GM12878 (cell line): ENCODE measurements around the gene APPBP2. TPM values are rescaled to one million over a fixed set of nuclear protein-coding genes. Genes with fewer than 3 reads are reported as not detected.

ENCODE experiments used
- ATAC-seq: fragments of 200-7000 bp; cut with Tn5 transposase; 3 replicates; pipeline ENCODE4 v1.9.1; 2020; ENCODE audit warnings: mild to moderate bottlenecking, moderate library complexity
- BruUV-seq: library from RNA; stranded (reverse); fragments of 400-500 nt; replicated peaks from 2 replicates; lab custom pipeline; 2021; lab: Mats Ljungman, UMichigan
- CTCF ChIA-PET: fragments of 300-600 bp; sonication (Branson Sonifier 250); formaldehyde crosslinking; extraction: SDS; loops from one replicate; lab custom pipeline; 2021; ENCODE audit warnings: inconsistent platforms; lab: Yijun Ruan, JAX
- POLR2A ChIA-PET: fragments of 350-600 bp; formaldehyde crosslinking; extraction: SDS; loops from one replicate; lab custom pipeline; 2021; ENCODE audit warnings: inconsistent platforms; lab: Charles Lee
- RAD21 ChIA-PET: fragments of 300-600 bp; sonication (Branson Sonifier 250); formaldehyde crosslinking; loops from one replicate; lab custom pipeline; 2023; ENCODE audit warnings: antibody characterized with exemption; ENCODE audit not compliant: unreplicated experiment; lab: Charles Lee
- SMC1A ChIA-PET: fragments of 300-600 bp; sonication (Branson Sonifier 250); formaldehyde crosslinking; loops from one replicate; lab custom pipeline; 2023; ENCODE audit not compliant: unreplicated experiment, uncharacterized antibody; lab: Charles Lee
- DNase-seq: peaks from one replicate; pipeline ENCODE4 v3.0.0-alpha.2; 2011; ENCODE audit warnings: low read depth, low spot score
- FAIRE-seq: peaks from 3 replicates; lab custom pipeline; 2011; peaks lifted over from hg19 to GRCh38; lab: Jason Lieb, UNC
- H2AFZ ChIP-seq: 2 replicates; pipeline ENCODE4 v1.6.0; 2011; ENCODE audit warnings: low read depth, low read length, control low read depth; ENCODE audit not compliant: control insufficient read depth
- H3K27ac ChIP-seq: 2 replicates; pipeline ENCODE4 v1.5.1; 2011; ENCODE audit warnings: control low read depth; ENCODE audit not compliant: control insufficient read depth, insufficient read depth
- H3K27me3 ChIP-seq, 2 experiments: replicated peaks in 1 of 2; 2 replicates each; pipeline versions ENCODE4 v1.6.0 to v1.6.1; 2011; ENCODE audit warnings: low read length in 1 of 2; ENCODE audit not compliant: control insufficient read depth in 2 of 2, insufficient read depth in 2 of 2
- H3K36me3 ChIP-seq, 2 experiments: 2 replicates each; pipeline ENCODE4 v1.5.1; 2011; ENCODE audit warnings: low read length in 1 of 2; ENCODE audit not compliant: control insufficient read depth in 2 of 2, insufficient read depth in 2 of 2
- H3K4me1 ChIP-seq: 2 replicates; pipeline ENCODE4 v1.6.1; 2011; ENCODE audit warnings: mild to moderate bottlenecking, low read length, moderate library complexity, mixed read lengths; ENCODE audit not compliant: control insufficient read depth, insufficient read depth
- H3K4me2 ChIP-seq: 2 replicates; pipeline ENCODE4 v1.6.0; 2011; ENCODE audit warnings: control low read depth; ENCODE audit not compliant: control insufficient read depth, insufficient read depth
- H3K4me3 ChIP-seq: fragments of 200-600 bp; sonication (generic); 2 replicates; pipeline ENCODE4 v1.5.1; 2016
- H3K79me2 ChIP-seq: 2 replicates; pipeline ENCODE4 v1.6.0; 2011; ENCODE audit warnings: low read length; ENCODE audit not compliant: control insufficient read depth, insufficient read depth
- H3K9ac ChIP-seq: 2 replicates; pipeline ENCODE4 v1.8.0; 2011; ENCODE audit warnings: low read length, control low read depth, mixed read lengths; ENCODE audit not compliant: control insufficient read depth, insufficient read depth
- H3K9me3 ChIP-seq: replicated peaks from 3 replicates; pipeline ENCODE4 v1.5.1; 2011; ENCODE audit warnings: mild to moderate bottlenecking, low read length; ENCODE audit not compliant: control insufficient read depth, insufficient read depth
- H4K20me1 ChIP-seq: 2 replicates; pipeline ENCODE4 v1.6.0; 2011; ENCODE audit not compliant: control insufficient read depth, insufficient read depth
- ATF2 ChIP-seq: IDR thresholded peaks from 2 replicates; pipeline ENCODE4 v1.6.1; 2012; ENCODE audit warnings: low read length, inconsistent platforms
- EGR1 ChIP-seq, 2 experiments: IDR thresholded peaks; 1 replicate in 1 of 2; 2 replicates in 1 of 2; pipeline ENCODE4 v1.6.1; 2011 to 2012; ENCODE audit warnings: low read depth in 2 of 2, low read length in 2 of 2, borderline replicate concordance in 1 of 2, mild to moderate bottlenecking in 1 of 2, moderate library complexity in 1 of 2
- SUPT20H ChIP-seq: IDR thresholded peaks from 2 replicates; pipeline ENCODE4 v1.6.1; 2011; ENCODE audit warnings: low read depth, mild to moderate bottlenecking, low read length, moderate library complexity, borderline replicate concordance; ENCODE audit not compliant: control insufficient read depth
- WGBS: methylation state at CpG from one replicate; pipeline ENCODE4 v1.1.6; 2016; ENCODE audit warnings: low lambda C conversion rate; ENCODE audit not compliant: insufficient replicate concordance, insufficient coverage; ENCODE audit errors: missing lambda C conversion rate; 5-methylcytosine and 5-hydroxymethylcytosine counted together
- in situ Hi-C: fragments of 300-500 bp; cut with MboI; formaldehyde crosslinking; loops from 9 replicates; pipeline ENCODE4 v1.14.3; 2018; ENCODE audit warnings: mixed read lengths
- intact Hi-C: fragments of 100-400 bp; cut with micrococcal nuclease; formaldehyde crosslinking; loops from one replicate; pipeline ENCODE4 v1.14.2; 2022; ENCODE audit not compliant: unreplicated experiment
- polyA plus RNA-seq, 11 experiments: library from polyadenylated mRNA; depleted of rRNA in 4 of 11; unstranded in 6 of 11; stranded (reverse) in 5 of 11; fragments of >200 nt; fragmentation: Nextera tagmentation in 4 of 11; fragmentation: Illumina TruSeq in 1 of 11; extraction: Ambion mirVana in 4 of 11; extraction: Trizol in 1 of 11; gene quantifications; 1 replicate in 1 of 11; 2 replicates in 10 of 11; pipeline versions ENCODE4 v1.2.1 to v1.2.3, GENCODE V29; 2011 to 2016; ENCODE audit warnings: inconsistent platforms in 2 of 11, missing spikeins in 2 of 11, low read depth in 1 of 11
- total RNA-seq, 4 experiments: library from RNA; depleted of rRNA in 3 of 4; stranded (reverse); fragments of >200 nt in 3 of 4; fragmentation: Illumina TruSeq in 1 of 4; extraction: Trizol in 1 of 4; gene quantifications; 2 replicates each; pipeline versions ENCODE4 v1.2.1 to v1.2.3, GENCODE V29; 2013 to 2021

The APPBP2 gene
- total and polyA plus RNA-seq, 10 of the 15 experiments (the other 5 are each of a cell fraction or from before 2014, with no cell fraction given), result 4.3 to 30.8 (median 13.1) TPM

- Histone ChIP-seq H3K9ac (no peak overlapping the region), H3K4me3 (no peak overlapping the region), H3K27me3 (no peaks in the 10 kb centered on the region), H3K36me3 (no peaks in the 10 kb centered on the region), H3K9me3 (peaks cover 3% of the 10 kb centered on the region; the same call in 2 of the 3 replicates), H3K27ac (no peak overlapping the region), H3K79me2 (no peaks in the 10 kb centered on the region), H2AFZ (peak overlapping the region; percentile 6; the same call in 1 of the 2 replicates), H4K20me1 (no peaks in the 10 kb centered on the region), H3K4me2 (no peak overlapping the region), H3K4me1 (peaks cover 13% of the 10 kb centered on the region)
- in situ Hi-C loops, result no loop called here
- TF ChIP-seq ATF2, result no peak
- no peak for TF ChIP-seq SUPT20H
- no peak for TF ChIP-seq EGR1 (IDR thresholded peaks at IDR 0.05; ENCODE audit: borderline replicate concordance in 1 of 2, low read depth in 2 of 2, low read length in 2 of 2)
- RAD21 ChIA-PET, result no interaction called here
- intact Hi-C loops, result loop anchor here (1.0 to 2.0 kb wide), 2 partner anchors 204 to 293 kb away; no protein-coding TSS in a partner anchor
- no TSS peak for BruUV-seq
- DNase-seq (no peak), FAIRE-seq (no peak), ATAC-seq (peak; percentile 37; the same call in 2 of the 3 replicates)
- CTCF ChIA-PET, result no interaction called here
- WGBS, result 35% methylated on average over 5 of the region's 5 CpGs
- SMC1A ChIA-PET, result interaction anchor here (0.7 kb wide), 1 partner anchor 205 kb away, joined by 3 read pairs; no protein-coding TSS in a partner anchor
- POLR2A ChIA-PET, result no interaction called here
Observed at GRCh38 chr17:60436676-60437075, 89.4 kb downstream of the APPBP2 start.
